Stimulated activated CD8-positive, alpha-beta memory T cell treated with anti-CD3 and anti-CD28 coated beads, Interleukin-4, amount 100 ng/mL, for 4 hours (primary cell): Measurements from ENCODE around the gene CDK13.
A peak's percentile ranks its signal among the peaks of the same experiment; 100 is the strongest.
"Not testable (repeated sequence)": the region's sequence is repeated elsewhere in the genome, so short reads cannot be mapped to it uniquely, and the experiment has no call there.

ENCODE experiments used
- DNase-seq, 2 donors: peaks; one replicate each; pipeline ENCODE4 v3.0.0-alpha.2; 2020; ENCODE audit warnings: low read depth in 2 of 2, low spot score in 1 of 2

CDK13 gene

GRCh38 chr7:40097728-40098127 lies 147.7 kb downstream of the CDK13 start:
- no peak for DNase-seq

- no peak for DNase-seq
These were observed 148.8 kb downstream of the CDK13 start for GRCh38 chr7:40098810-40099209.

- no peak for DNase-seq
These were observed 149.8 kb downstream of the CDK13 start for GRCh38 chr7:40099837-40100236.

GRCh38 chr7:40101201-40101600 lies 151.1 kb downstream of the CDK13 start:
- DNase-seq, result no peak

DNA sequence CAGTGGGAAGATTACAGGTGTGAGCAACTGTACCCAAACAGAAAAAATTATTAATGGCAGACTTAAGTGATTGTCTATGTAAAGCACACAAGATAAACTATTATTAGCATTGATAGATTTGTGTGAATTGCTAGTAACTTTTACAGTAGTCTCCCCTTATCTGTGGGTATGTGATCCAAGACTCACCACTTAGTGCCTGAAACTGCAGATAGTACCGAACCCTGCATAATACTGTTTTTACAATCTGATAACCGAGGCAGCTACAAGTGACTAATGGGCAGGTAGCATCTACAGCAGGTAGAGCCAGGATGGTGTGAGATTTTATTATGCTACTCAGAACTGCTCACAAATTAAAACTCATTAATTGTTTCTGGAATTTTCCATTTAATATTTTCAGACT lies 152.8 kb downstream of the CDK13 start:
- DNase-seq, result no peak

- no peak for DNase-seq
These were observed 155.9 kb downstream of the CDK13 start for GRCh38 chr7:40105879-40106473.

GRCh38 chr7:40115936-40116335 lies 165.9 kb downstream of the CDK13 start:
- no peak for DNase-seq

GRCh38 chr7:40117199-40117598 lies 167.1 kb downstream of the CDK13 start:
- not testable (repeated sequence) for DNase-seq

DNA sequence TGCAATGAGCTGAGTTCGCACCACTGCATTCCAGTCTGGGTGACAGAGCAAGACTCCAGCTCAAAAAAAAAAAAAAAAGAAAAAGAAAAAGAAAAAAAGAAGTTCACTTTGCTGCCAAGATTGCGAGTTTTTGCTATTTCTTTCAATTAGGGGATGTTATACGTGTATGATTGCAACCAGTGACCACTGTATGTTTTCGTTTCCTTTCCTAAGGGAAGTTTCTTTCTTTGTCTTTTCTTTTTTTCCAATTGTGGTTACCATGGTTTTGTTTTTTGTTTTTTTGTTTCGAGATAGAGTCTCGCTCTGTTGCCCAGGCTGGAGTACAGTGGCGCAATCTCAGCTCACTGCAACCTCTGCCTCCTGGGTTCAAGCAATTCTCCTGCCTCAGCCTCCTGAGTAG lies 168.1 kb downstream of the CDK13 start:
- not testable (repeated sequence) for DNase-seq

DNA sequence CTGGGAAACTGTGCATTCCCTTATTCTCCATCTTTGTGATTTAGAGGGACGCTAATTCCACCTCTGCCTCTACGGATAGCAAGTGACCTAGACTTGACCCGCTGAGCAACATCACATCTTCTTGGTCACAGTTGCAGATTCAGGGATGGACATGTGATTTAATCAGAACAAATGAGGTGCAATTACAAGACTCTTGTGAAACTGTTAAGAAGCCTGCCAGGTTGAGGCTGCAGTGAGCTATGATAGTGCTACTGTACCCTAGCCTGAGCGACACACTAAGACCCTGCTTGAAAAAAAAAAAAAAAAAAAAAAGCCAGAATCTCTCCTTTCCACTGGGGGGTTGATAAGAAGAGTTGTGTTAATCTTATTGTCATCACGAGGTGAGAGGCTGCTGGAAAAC lies 170.0 kb downstream of the CDK13 start:
- DNase-seq, result no peak

DNA sequence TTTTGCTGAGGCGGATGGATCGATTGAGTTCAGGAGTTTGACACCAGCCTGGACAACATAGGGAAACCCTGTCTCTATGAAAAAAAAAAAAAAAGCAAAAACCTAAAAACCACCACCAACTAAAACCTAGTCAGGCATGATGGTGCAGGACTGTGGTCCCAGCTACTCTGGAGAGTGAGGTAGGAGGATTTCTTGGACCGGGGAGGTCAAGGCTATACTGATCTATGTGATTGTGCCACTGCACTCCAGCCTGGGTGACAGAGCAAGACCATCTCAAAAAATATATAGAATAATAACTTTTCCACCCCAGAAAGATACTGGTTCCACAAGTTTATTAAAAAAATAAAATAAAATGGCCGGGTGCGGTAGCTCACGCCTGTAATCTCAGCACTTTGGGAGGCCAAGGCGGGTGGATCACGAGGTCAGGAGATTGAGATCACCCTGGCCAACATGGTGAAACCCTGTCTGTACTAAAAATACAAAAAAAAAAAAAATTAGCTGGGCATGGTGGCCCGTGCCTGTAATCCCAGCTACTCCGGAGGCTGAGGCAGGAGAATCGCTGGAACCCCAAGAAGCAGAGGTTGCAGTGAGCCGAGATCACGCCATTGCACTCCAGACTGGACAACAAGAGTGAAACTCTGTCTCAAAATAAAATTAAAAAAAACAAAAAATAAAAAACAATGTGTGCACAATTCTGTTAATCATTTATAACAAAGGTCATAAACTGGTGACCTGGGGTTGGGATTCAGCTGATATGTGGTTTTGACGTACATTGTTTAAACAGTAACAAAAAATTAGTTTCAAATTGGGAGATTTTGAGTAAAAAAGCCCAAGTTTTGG lies 172.3 kb downstream of the CDK13 start:
- DNase-seq, result not testable (repeated sequence)

GRCh38 chr7:40122940-40123254 lies 172.8 kb downstream of the CDK13 start:
- no peak for DNase-seq

DNA sequence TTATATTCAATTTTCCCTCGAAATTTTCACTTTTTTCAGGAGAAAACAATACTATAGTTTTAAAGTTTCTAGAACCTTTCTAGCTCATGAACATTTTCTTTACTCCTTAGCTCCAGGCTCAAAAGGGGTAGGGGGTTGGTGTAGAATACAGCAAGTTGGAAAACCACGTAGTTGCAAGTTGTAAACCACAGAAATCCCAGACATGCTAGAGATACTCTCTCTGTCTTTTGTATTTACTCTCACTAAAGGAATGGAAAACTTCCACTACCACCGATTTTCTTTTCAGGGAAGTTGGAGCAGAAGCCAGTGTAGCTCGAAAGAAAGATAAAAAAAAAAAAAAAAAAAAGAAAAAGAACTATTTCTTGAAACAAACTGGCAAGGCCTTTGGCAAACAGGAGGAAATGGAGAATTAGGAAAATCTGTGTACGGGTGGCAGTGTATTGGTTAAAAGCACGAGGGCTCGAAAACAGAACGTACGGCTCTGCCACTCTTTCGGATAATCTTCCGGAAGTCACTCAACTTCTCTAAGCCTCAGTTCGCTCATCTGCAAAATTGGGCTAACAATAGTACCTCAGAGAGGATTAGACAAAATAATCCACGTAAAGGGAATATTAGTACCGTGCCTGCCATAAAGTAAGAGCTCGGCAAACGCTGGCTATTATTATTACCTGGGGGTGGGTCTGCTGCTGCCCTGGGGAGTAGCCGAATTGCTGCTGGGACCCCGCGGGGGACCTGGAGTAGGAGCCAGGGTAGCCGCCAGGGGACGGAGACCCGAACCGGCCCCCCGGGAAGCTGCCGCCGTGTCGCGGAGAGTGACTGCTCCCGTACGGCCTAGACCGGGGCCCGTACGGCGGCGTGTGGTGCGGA lies 183.7 kb downstream of the CDK13 start:
- no peak for DNase-seq

DNA sequence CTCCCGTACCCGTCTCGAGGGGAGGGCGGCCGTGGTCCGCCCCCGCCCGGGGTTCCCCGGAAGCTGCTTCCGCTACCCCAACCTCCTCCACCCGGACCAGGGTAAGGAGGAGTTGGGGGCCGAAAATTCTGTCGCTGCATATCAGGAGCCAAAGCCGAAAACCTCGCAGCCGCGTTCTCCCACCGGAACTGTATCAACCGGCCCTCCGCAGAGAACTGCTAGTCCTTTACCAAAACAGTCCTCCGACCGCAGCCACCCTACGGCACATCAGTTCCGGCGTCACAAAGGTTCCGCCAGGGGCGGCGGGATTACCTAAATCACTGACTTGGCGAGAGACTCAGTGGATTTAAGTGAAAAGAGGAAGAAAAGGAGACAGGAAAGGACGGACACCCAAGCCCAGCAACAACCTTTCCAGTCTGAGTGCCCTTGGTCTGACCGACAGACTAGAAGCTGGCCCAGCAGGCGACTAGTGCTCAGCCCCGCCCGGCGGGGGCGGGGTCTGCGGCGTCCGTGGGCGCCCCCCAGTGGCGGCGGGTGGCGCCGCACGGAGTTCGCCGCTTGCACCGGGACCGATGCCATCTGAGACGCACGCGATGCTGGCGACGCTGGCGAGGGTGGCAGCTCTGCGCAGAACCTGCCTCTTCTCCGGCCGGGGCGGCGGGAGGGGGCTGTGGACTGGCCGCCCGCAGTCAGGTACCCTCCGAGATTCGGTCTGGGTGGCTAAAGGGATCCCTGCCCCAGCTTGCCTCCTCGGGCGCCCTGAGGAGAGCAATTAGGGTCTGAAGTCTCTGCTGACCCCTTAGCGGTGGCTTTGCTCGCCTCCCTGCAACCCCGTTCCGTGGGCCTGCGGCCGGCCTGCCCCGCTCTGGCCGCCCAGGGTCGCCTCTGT lies 184.6 kb downstream of the CDK13 start, which contains the start of the genes MPLKIP and SUGCT:
Gene MPLKIP (minus strand): TSS at position 195 of the 889 bp plus-strand sequence. CDS start 55 bp downstream, at position 140.
Gene SUGCT (plus strand): TSS at position 578 of the 889 bp plus-strand sequence.
- peak; percentile 67 to 82 for DNase-seq

DNA sequence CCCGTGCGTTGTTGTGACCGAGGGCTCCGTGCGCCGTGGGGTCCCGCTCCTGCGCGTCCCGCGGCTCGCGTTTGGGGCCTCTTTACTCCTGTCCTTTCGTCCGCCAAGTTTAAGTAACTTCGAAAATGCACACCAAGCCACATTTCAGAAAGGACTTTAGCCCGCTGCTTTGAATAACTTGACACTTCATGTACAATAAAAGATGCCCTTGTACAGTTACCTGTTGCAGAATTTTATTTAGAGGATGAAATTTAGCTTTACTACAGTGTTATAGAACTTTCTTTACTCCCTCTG lies 185.2 kb downstream of the CDK13 start:
- no peak for DNase-seq

GRCh38 chr7:40137563-40137962 lies 187.5 kb downstream of the CDK13 start:
- no peak for DNase-seq

- no peak for DNase-seq
These were observed 188.9 kb downstream of the CDK13 start for GRCh38 chr7:40138973-40139372.

- DNase-seq, result not testable (repeated sequence)
These were observed 189.8 kb downstream of the CDK13 start for GRCh38 chr7:40139891-40140290.

DNA sequence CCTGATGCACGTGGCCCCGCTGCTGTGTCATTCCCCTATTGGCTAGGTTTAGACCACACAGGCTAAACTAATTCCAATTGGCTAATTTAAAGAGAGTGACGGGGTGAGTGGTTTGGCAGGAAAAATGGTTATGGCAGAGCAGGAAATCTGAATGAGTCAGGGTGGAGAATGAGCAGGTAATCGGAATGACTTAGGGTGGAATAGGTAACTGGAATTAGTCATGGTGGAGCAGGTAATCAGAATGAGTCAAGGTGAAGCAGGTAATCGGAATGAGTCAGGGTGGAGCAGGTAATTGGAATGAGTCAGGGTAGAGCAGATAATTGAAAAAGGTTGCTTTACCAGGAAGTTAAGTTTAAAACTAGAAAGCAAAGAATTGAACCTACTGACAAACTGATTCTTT lies 191.9 kb downstream of the CDK13 start:
- DNase-seq, result not testable (repeated sequence)

GRCh38 chr7:40145596-40146130 lies 195.6 kb downstream of the CDK13 start:
- not testable (repeated sequence) for DNase-seq
